Body of pancreas (tissue), 4 donors: ENCODE measurements around the gene MYBL2.

ENCODE experiments used
- POLR2A ChIP-seq, 3 donors: fragments of 450-650 bp; IDR thresholded peaks; one replicate each; pipeline ENCODE4 v1.6.1; 2016; ENCODE audit warnings: antibody characterized with exemption in 3 of 3, mild to moderate bottlenecking in 2 of 3
- TF ChIP-seq, protein P1 (sequence below), 7 experiments: fragments of 450-650 bp in 4 of 7; fragments of 200-600 bp in 3 of 7; sonication (generic) in 3 of 7; IDR thresholded peaks; one replicate each; pipeline ENCODE4 v1.5.1; 2016 to 2019; ENCODE audit warnings: antibody characterized with exemption in 7 of 7

DNA sequence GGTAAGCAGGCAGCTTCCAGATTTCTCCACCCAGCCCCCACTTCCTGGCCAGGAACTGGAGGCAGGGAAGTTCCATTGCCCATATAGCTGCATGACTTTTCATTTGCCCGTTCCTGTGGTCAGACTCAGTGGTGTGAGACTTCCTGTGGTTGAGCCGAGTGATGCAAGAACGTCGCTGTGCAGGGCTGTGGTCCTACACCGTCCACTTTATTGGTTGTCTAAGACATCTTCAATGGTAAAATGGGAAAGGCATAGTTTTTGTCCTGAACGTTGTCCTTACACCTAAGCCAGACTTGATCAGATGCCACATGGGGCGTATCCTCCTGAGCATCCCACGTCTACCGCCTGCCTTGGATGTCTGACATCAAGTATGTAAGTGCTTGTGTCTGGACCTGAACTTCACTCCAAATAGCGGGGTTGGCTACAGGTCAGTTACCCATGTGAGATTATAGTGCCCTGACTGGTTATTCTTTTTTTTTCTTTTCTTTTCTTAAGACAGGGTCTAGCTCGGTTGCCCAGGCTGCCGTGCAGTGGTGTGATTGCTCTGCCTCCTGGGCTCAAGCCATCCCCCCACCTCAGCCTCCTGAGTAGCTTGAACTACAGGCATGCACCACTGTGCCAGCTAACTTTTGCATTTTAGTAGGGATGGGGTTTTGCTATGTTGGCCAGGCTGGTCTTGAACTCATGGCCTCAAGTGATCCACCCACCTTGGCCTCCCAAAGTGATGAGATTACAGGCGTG lies 85.8 kb downstream of the MYBL2 start:
- TF ChIP-seq, protein P1, sequence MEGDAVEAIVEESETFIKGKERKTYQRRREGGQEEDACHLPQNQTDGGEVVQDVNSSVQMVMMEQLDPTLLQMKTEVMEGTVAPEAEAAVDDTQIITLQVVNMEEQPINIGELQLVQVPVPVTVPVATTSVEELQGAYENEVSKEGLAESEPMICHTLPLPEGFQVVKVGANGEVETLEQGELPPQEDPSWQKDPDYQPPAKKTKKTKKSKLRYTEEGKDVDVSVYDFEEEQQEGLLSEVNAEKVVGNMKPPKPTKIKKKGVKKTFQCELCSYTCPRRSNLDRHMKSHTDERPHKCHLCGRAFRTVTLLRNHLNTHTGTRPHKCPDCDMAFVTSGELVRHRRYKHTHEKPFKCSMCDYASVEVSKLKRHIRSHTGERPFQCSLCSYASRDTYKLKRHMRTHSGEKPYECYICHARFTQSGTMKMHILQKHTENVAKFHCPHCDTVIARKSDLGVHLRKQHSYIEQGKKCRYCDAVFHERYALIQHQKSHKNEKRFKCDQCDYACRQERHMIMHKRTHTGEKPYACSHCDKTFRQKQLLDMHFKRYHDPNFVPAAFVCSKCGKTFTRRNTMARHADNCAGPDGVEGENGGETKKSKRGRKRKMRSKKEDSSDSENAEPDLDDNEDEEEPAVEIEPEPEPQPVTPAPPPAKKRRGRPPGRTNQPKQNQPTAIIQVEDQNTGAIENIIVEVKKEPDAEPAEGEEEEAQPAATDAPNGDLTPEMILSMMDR (IDR thresholded peaks at IDR 0.05), result no peak
- no peak for TF ChIP-seq POLR2A (IDR thresholded peaks at IDR 0.05)
